Fibroblast of villous mesenchyme (primary cell): Measurements from ENCODE around the gene GRIN1. TPM values are rescaled to one million over a fixed set of nuclear protein-coding genes. Genes with fewer than 3 reads are reported as not detected.

Source experiments
- DNase-seq: peaks from one replicate; pipeline ENCODE4 v3.0.0-alpha.2; 2010; ENCODE audit warnings: low read depth
- H3K4me3 ChIP-seq: 2 replicates; pipeline ENCODE4 v1.5.1; 2011; ENCODE audit warnings: low read depth, mild to moderate bottlenecking, low read length
- CTCF ChIP-seq: IDR thresholded peaks from 2 replicates; pipeline ENCODE4 v1.5.1; 2012; ENCODE audit warnings: low read depth, mild to moderate bottlenecking, low read length; ENCODE audit not compliant: insufficient read depth
- total RNA-seq: library from RNA; depleted of rRNA; stranded (reverse); fragments of >200 nt; gene quantifications from 2 replicates; pipeline ENCODE4 v1.2.3, GENCODE V29; 2012

The GRIN1 gene
- total RNA-seq = under 0.01 TPM in 1 of 2 replicates, not detected in the other

- no peak for TF ChIP-seq CTCF
- peak; percentile 30 for DNase-seq
- H3K4me3 ChIP-seq = no peak within 1 kb of the TSS
Measured at GRCh38 chr9:137138722-137139467, at the start of gene GRIN1. Gene GRIN1, plus strand, starts transcription at chr9:137139154. Its CDS starts 333 bp downstream, at chr9:137139487.

- no peak for TF ChIP-seq CTCF
- no peak for DNase-seq
- no peak overlapping the region for H3K4me3 ChIP-seq
Measured at GRCh38 chr9:137089232-137089947, 49.6 kb upstream of the GRIN1 start.

GRCh38 chr9:137095664-137096517, 43.1 kb upstream of the GRIN1 start:
- TF ChIP-seq CTCF = peak; percentile 21
- no peak for DNase-seq
- H3K4me3 ChIP-seq = no peak overlapping the region

- no peak for TF ChIP-seq CTCF
- no peak overlapping the region for H3K4me3 ChIP-seq
- no peak for DNase-seq
Measured at GRCh38 chr9:137096785-137097546, 42.0 kb upstream of the GRIN1 start.

- no peak for TF ChIP-seq CTCF
- no peak for DNase-seq
- no peak overlapping the region for H3K4me3 ChIP-seq
Measured at GRCh38 chr9:137097761-137098462, 41.0 kb upstream of the GRIN1 start.

- TF ChIP-seq CTCF = no peak
- no peak for DNase-seq
- no peak overlapping the region for H3K4me3 ChIP-seq
Measured at GRCh38 chr9:137099231-137099630, 39.7 kb upstream of the GRIN1 start.
